Heart right ventricle (tissue), 16 donors: ENCODE data around the gene HCN2. TPM values are rescaled to one million over a fixed set of nuclear protein-coding genes. Genes with fewer than 3 reads are reported as not detected.
A peak's percentile ranks its signal among the peaks of the same experiment; 100 is the strongest.

Experiments used
- ATAC-seq, 8 donors: fragments of 200-7000 bp; cut with Tn5 transposase; one replicate each; pipeline ENCODE4 v1.9.1; 2020; ENCODE audit warnings: mild to moderate bottlenecking in 8 of 8, moderate library complexity in 8 of 8, moderate number of reproducible peaks in 1 of 8
- DNase-seq, 2 donors: peaks; one replicate each; pipeline ENCODE4 v3.0.0-alpha.2; 2020
- H3K27ac ChIP-seq, 10 donors: fragments of 200-600 bp; sonication (generic) in 2 of 10; one replicate each; pipeline versions ENCODE4 v1.5.0 to v1.8.0; 2020 to 2022; ENCODE audit warnings: mild to moderate bottlenecking in 3 of 10
- H3K27me3 ChIP-seq, 7 donors: fragments of 200-600 bp; one replicate each; pipeline ENCODE4 v1.8.0; 2021 to 2022; ENCODE audit warnings: mild to moderate bottlenecking in 2 of 7
- H3K36me3 ChIP-seq, 9 donors: fragments of 200-600 bp; sonication (generic) in 1 of 9; one replicate each; pipeline versions ENCODE4 v1.5.0 to v1.8.0; 2020 to 2022; ENCODE audit warnings: mild to moderate bottlenecking in 2 of 9
- H3K4me1 ChIP-seq, 9 donors: fragments of 200-600 bp; sonication (generic) in 1 of 9; one replicate each; pipeline versions ENCODE4 v1.5.0 to v1.8.0; 2020 to 2022; ENCODE audit warnings: mild to moderate bottlenecking in 4 of 9
- H3K4me3 ChIP-seq, 10 donors: fragments of 200-600 bp; sonication (generic) in 2 of 10; one replicate each; pipeline versions ENCODE4 v1.5.0 to v1.8.0; 2020 to 2022; ENCODE audit warnings: mild to moderate bottlenecking in 7 of 10, moderate library complexity in 2 of 10
- H3K9me3 ChIP-seq, 11 donors: fragments of 200-600 bp in 10 of 11; sonication (generic) in 2 of 11; one replicate each; pipeline versions ENCODE4 v1.5.0 to v1.8.0; 2013 to 2022; ENCODE audit warnings: mild to moderate bottlenecking in 2 of 11, control low read depth in 1 of 11, moderate library complexity in 1 of 11
- WGBS, 2 donors: extraction: QIAGEN DNeasy Blood & Tissue Kit; methylation state at CpG; one replicate each; pipeline ENCODE4 v1.1.7; 2013; ENCODE audit warnings: inconsistent platforms in 1 of 2; 5-methylcytosine and 5-hydroxymethylcytosine counted together
- intact Hi-C, 10 donors: fragments of 100-400 bp; cut with DNase I; formaldehyde crosslinking; loops; one replicate each; pipeline versions ENCODE4 v1.11.1 to v1.14.2; 2022
- polyA plus RNA-seq, 2 donors: library from polyadenylated mRNA; stranded (reverse); fragments of 200-250 nt; gene quantifications; one replicate each; pipeline ENCODE4 v1.2.3, GENCODE V29; 2013
- total RNA-seq, 10 donors: library from RNA; stranded (reverse); fragmentation: NEBNext Ultra II Directional in 3 of 10; extraction: Animal tissue kit (Norgen Biotek cat#: 25700) in 3 of 10; gene quantifications; one replicate each; pipeline versions ENCODE4 v1.2.1 to v1.2.4, GENCODE V29; 2021 to 2023
- TF ChIP-seq, protein P1 (sequence below), 9 donors: fragments of 200-600 bp; sonication (generic) in 2 of 9; IDR thresholded peaks; one replicate each; pipeline versions ENCODE4 v1.5.0 to v1.8.0; 2021 to 2022; ENCODE audit warnings: antibody characterized with exemption in 9 of 9, mild to moderate bottlenecking in 5 of 9, moderate library complexity in 1 of 9
- donor health status: Arrhythmogenic right ventricular cardiomyopathy.
- donor health status: ischemic (EF 13 %, LVEDD 7.1; RV severe dilation, severe dysfunction).
- donor health status: healthy with polysubstance abuse.
- donor health status: DM: no; HTN: yes; CAD: no.
- donor health status: DM: no; HTN: no; CAD: no.
- donor health status: ischemic (EF 25% LVEDD 6.9; RV normal size, moderate dysfunction).
- donor health status: ischemic (EF 25% LVEDD 5.7; RV mildly dilated, moderate dysfunction).
- donor health status: healthy.
- donor health status: DM: yes; HTN: yes; CAD: no.
- donor health status: Ischemic cardiomyopathy.
- donor health status: ischemic (EF 35%, LVEDD 5.7; RV mildly dilated, moderate dysfunction).
- donor health status: nonischemic (EF 11% LVEDD 7.7; RV severe dilation, severe dysfunction).
- donor health status: DM: yes; HTN: yes; CAD: no.
- donor health status: PGD.
- donor health status: ischemic (EF 29% LVEDD 5.4; RV normal size, mild dysfunction).
- donor health status: nonischemic (EF 23%, LVEDD 6.1; RV moderate dilation, normal function).

Gene HCN2
- total and polyA plus RNA-seq, 12 donors: 0.90 to 10.7 (median 4.8) TPM

- Histone ChIP-seq H3K9me3 (no peaks in the 10 kb centered on the region), H3K36me3 (no peaks in the 10 kb centered on the region), H3K27ac (no peak overlapping the region), H3K27me3 (no peaks in the 10 kb centered on the region), H3K4me3 (no peak overlapping the region), H3K4me1 (peaks cover 0 to 9% (median 2%) of the 10 kb centered on the region in 9 donors)
- DNase-seq (no peak), ATAC-seq (peak in 2 of 8 donors; percentile 10 to 38)
- 65 to 75% methylated on average over 43 to 52 of the region's 52 CpGs for WGBS, 2 donors
- intact Hi-C loops: no loop called here
- TF ChIP-seq, protein P1, sequence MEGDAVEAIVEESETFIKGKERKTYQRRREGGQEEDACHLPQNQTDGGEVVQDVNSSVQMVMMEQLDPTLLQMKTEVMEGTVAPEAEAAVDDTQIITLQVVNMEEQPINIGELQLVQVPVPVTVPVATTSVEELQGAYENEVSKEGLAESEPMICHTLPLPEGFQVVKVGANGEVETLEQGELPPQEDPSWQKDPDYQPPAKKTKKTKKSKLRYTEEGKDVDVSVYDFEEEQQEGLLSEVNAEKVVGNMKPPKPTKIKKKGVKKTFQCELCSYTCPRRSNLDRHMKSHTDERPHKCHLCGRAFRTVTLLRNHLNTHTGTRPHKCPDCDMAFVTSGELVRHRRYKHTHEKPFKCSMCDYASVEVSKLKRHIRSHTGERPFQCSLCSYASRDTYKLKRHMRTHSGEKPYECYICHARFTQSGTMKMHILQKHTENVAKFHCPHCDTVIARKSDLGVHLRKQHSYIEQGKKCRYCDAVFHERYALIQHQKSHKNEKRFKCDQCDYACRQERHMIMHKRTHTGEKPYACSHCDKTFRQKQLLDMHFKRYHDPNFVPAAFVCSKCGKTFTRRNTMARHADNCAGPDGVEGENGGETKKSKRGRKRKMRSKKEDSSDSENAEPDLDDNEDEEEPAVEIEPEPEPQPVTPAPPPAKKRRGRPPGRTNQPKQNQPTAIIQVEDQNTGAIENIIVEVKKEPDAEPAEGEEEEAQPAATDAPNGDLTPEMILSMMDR (IDR thresholded peaks at IDR 0.05): no peak
Observed at GRCh38 chr19:548886-549830, 40.5 kb upstream of the HCN2 start.

- Histone ChIP-seq H3K36me3 (no peaks in the 10 kb centered on the region), H3K27me3 (no peaks in the 10 kb centered on the region), H3K27ac (peak overlapping the region in 4 of 10 donors; percentile 26 to 46 (median 38)), H3K4me1 (peaks cover 11 to 36% (median 22%) of the 10 kb centered on the region in 9 donors), H3K9me3 (no peaks in the 10 kb centered on the region), H3K4me3 (no peak overlapping the region)
- WGBS, 2 donors: 68 to 75% methylated on average over 20 of the region's 20 CpGs
- ATAC-seq (peak in 1 of 8 donors; percentile 17), DNase-seq (no peak)
- TF ChIP-seq, protein P1 (IDR thresholded peaks at IDR 0.05): no peak
- intact Hi-C loops: no loop called here
Observed at GRCh38 chr19:554817-555216, 34.9 kb upstream of the HCN2 start.

DNA sequence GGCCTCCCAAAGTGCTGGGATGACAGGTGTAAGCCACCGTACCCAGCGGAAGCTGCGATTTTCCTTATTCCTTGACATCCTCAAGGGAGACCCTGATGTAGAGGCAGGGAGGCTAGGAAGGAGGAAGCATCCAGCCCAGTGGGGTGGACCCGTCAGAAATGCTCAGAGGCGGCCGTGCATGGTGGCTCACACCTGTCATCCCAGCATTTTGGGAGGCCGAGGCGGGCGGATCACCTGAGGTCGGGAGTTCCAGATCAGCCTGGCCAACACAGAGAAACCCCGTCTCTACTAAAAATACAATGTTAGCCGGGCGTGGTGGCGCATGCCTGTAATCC is 34.2 kb upstream of the HCN2 start:
- Histone ChIP-seq H3K4me1 (peaks cover 11 to 36% (median 22%) of the 10 kb centered on the region in 9 donors), H3K36me3 (no peaks in the 10 kb centered on the region), H3K27me3 (no peaks in the 10 kb centered on the region), H3K4me3 (no peak overlapping the region), H3K9me3 (no peaks in the 10 kb centered on the region), H3K27ac (peak overlapping the region in 7 of 10 donors; percentile 5 to 66 (median 55))
- 84 to 87% methylated on average over 14 of the region's 14 CpGs for WGBS, 2 donors
- ATAC-seq (no peak), DNase-seq (no peak)
- TF ChIP-seq, protein P1 (IDR thresholded peaks at IDR 0.05): no peak
- intact Hi-C loops: no loop called here

DNA sequence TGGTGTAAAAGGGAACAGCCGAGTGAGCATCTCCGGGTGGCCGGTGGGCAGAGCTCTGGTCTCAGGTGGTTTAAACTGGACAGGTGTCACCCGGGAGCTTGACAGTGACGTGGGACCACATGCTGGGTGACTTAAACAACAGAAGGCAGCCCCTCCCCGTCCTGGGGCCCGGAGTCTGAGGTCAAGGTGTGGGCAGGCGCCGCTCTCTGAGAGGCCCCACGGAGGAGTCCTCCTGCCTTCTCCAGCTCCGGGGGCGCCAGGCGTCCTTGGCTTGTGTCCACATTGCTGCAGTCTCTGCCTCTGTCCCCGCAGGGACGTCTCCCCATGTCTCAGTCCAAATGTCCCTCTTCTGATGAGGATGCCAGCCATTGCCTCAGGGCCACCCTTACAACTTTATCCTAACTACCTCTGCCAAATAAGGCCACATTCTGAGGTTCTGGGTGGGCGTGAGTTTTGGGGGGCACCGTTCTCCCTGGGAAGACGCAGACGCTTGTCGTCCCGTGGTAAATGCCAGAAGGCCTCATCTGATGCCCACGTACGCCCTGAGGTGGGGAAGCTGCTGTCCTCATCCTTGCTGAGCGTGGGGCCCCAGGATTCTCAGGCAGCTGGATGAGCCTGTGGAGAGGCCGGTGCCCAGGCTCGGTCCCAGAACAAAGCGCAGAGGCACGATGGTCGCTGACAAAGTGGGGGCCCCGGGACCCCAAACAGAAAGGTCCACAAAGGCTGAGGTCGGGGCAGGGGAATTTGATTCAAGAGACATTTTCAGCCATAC is 32.9 kb upstream of the HCN2 start:
- Histone ChIP-seq H3K36me3 (no peaks in the 10 kb centered on the region), H3K27ac (peak overlapping the region in 8 of 10 donors; percentile 5 to 68 (median 62)), H3K27me3 (no peaks in the 10 kb centered on the region), H3K9me3 (no peaks in the 10 kb centered on the region), H3K4me1 (peaks cover 11 to 33% (median 22%) of the 10 kb centered on the region in 9 donors), H3K4me3 (no peak overlapping the region)
- intact Hi-C loops: no loop called here
- ATAC-seq: peak in 4 of 8 donors; percentile 3 to 16 (median 5)
- DNase-seq: no peak
- TF ChIP-seq, protein P1 (IDR thresholded peaks at IDR 0.05): no peak
- 79 to 84% methylated on average over 31 of the region's 31 CpGs for WGBS, 2 donors
